ENCODE measurements around the gene IGFLR1. TPM values are rescaled to one million over a fixed set of nuclear protein-coding genes. Genes with fewer than 3 reads are reported as not detected.

The IGFLR1 gene
- total and polyA plus RNA-seq, 9 of the 15 experiments (the other 6 are each of a cell fraction or from before 2014, with no cell fraction given): 1.0 to 14.3 (median 4.6) TPM

- TF ChIP-seq UBTF (IDR thresholded peaks at IDR 0.05; ENCODE audit: borderline replicate concordance in 1 of 2, low read depth in 2 of 2, low read length in 2 of 2): 0 out of 4 replicates have a peak, but pooled peaks of 1 of the 2 experiments have one; percentile 22
- no peak for TF ChIP-seq ZNF407 (IDR thresholded peaks at IDR 0.05; ENCODE audit: low read depth)
- TF ChIP-seq TGIF2 (CRISPR knock-in tag; IDR thresholded peaks at IDR 0.05): no peak
- peak; percentile 50 for TF ChIP-seq DACH1 (IDR thresholded peaks at IDR 0.05; ENCODE audit: partially characterized antibody)
- TF ChIP-seq DPF2 (IDR thresholded peaks at IDR 0.05): peak; percentile 63; the same call in 1 of the 2 replicates
- peak in 1 of 2 experiments; percentile 28; a peak in 1 of 4 replicates for TF ChIP-seq CSDE1 (IDR thresholded peaks at IDR 0.05)
- TF ChIP-seq TAF9B (IDR thresholded peaks at IDR 0.05; ENCODE audit: partially characterized antibody): no peak
- peak in 1 of 2 experiments; percentile 87; a peak in 3 of 4 replicates for TF ChIP-seq MAZ (CRISPR knock-in tag; conservative IDR thresholded peaks at IDR 0.05 in 1 of 2, IDR thresholded peaks at IDR 0.05 in 1 of 2)
Observed at GRCh38 chr19:35693835-35694599, 48.2 kb downstream of the IGFLR1 start (continued).
